Thyroid gland (tissue), 4 donors: ENCODE measurements around the gene TMEM52B.

Experiments
- CTCF ChIP-seq, 6 experiments: fragments of 200-600 bp in 3 of 6; fragments of 450-650 bp in 3 of 6; sonication (generic) in 3 of 6; IDR thresholded peaks; one replicate each; pipeline ENCODE4 v1.5.1; 2016 to 2019; ENCODE audit warnings: antibody characterized with exemption in 6 of 6, mild to moderate bottlenecking in 2 of 6, inconsistent platforms in 1 of 6, moderate library complexity in 1 of 6
- POLR2A ChIP-seq, 2 donors: fragments of 450-650 bp; IDR thresholded peaks; one replicate each; pipeline ENCODE4 v1.6.1; 2017; ENCODE audit warnings: antibody characterized with exemption in 2 of 2, mild to moderate bottlenecking in 2 of 2, moderate library complexity in 1 of 2

GRCh38 chr12:10184261-10184843 lies 5.5 kb downstream of the TMEM52B start:
- no peak for TF ChIP-seq POLR2A (IDR thresholded peaks at IDR 0.05)
- TF ChIP-seq CTCF (IDR thresholded peaks at IDR 0.05), result no peak
